Peyer's patch (tissue), 4 donors: ENCODE data around the gene DRD2.

Source experiments
- CTCF ChIP-seq, 6 experiments: fragments of 450-650 bp in 4 of 6; fragments of 200-600 bp in 2 of 6; sonication (generic) in 1 of 6; IDR thresholded peaks; one replicate each; pipeline ENCODE4 v1.5.1; 2017 to 2019; ENCODE audit warnings: antibody characterized with exemption in 6 of 6, mild to moderate bottlenecking in 3 of 6, moderate library complexity in 1 of 6
- POLR2A ChIP-seq, 2 donors: fragments of 450-650 bp; IDR thresholded peaks; one replicate each; pipeline ENCODE4 v1.5.1; 2017; ENCODE audit warnings: antibody characterized with exemption in 2 of 2, mild to moderate bottlenecking in 2 of 2, moderate library complexity in 2 of 2

GRCh38 chr11:113401718-113402117 is 73.5 kb downstream of the DRD2 start:
- TF ChIP-seq CTCF (IDR thresholded peaks at IDR 0.05) (no peak), POLR2A (IDR thresholded peaks at IDR 0.05) (no peak)
